Upper lobe of left lung (tissue), 6 donors: ENCODE results near the gene RUNX1. TPM values are rescaled to one million over a fixed set of nuclear protein-coding genes. Genes with fewer than 3 reads are reported as not detected.

ENCODE experiments used
- ATAC-seq, 2 donors: fragments of 200-7000 bp; cut with Tn5 transposase; one replicate each; pipeline ENCODE4 v1.9.1; 2022; ENCODE audit warnings: mild to moderate bottlenecking in 2 of 2, moderate library complexity in 2 of 2; ENCODE audit not compliant: low FRiP score in 2 of 2
- DNase-seq, 2 donors: peaks; one replicate each; pipeline ENCODE4 v3.0.0-alpha.2; 2019 to 2020
- H3K27ac ChIP-seq, 4 donors: fragments of 200-600 bp; sonication (generic); one replicate each; pipeline ENCODE4 v1.5.1; 2016 to 2019
- H3K27me3 ChIP-seq, 4 donors: fragments of 200-600 bp; sonication (generic); one replicate each; pipeline ENCODE4 v1.5.1; 2017 to 2019
- H3K36me3 ChIP-seq, 4 donors: fragments of 200-600 bp; sonication (generic); one replicate each; pipeline ENCODE4 v1.5.1; 2016 to 2019
- H3K4me1 ChIP-seq, 4 donors: fragments of 200-600 bp; sonication (generic); one replicate each; pipeline ENCODE4 v1.5.1; 2018 to 2019
- H3K4me3 ChIP-seq, 4 donors: fragments of 200-600 bp; sonication (generic); one replicate each; pipeline ENCODE4 v1.5.1; 2017 to 2019; ENCODE audit warnings: mild to moderate bottlenecking in 2 of 4, moderate library complexity in 1 of 4
- H3K9me3 ChIP-seq, 4 donors: fragments of 200-600 bp; sonication (generic); one replicate each; pipeline ENCODE4 v1.5.1; 2018 to 2019
- CTCF ChIP-seq, 6 experiments: fragments of 450-650 bp in 4 of 6; fragments of 200-600 bp in 2 of 6; sonication (generic) in 2 of 6; IDR thresholded peaks; one replicate each; pipeline ENCODE4 v1.5.1; 2016 to 2019; ENCODE audit warnings: antibody characterized with exemption in 6 of 6
- EP300 ChIP-seq, 4 donors: sonication (generic); formaldehyde crosslinking; IDR thresholded peaks; one replicate each; pipeline ENCODE4 v1.5.1; 2017; ENCODE audit warnings: antibody characterized with exemption in 4 of 4, control low read depth in 2 of 4
- POLR2A ChIP-seq, 4 donors: fragments of 450-650 bp; IDR thresholded peaks; one replicate each; pipeline ENCODE4 v1.5.1; 2016 to 2017; ENCODE audit warnings: antibody characterized with exemption in 4 of 4, mild to moderate bottlenecking in 2 of 4
- POLR2AphosphoS5 ChIP-seq, 2 donors: sonication (generic); formaldehyde crosslinking; IDR thresholded peaks; one replicate each; pipeline ENCODE4 v1.5.1; 2017; ENCODE audit warnings: antibody characterized with exemption in 2 of 2
- WGBS, 2 donors: methylation state at CpG; one replicate each; pipeline ENCODE4 v1.1.5; 2017 to 2018; 5-methylcytosine and 5-hydroxymethylcytosine counted together
- total RNA-seq, 6 donors: library from RNA; depleted of rRNA in 4 of 6; stranded (reverse); fragments of >200 nt in 4 of 6; gene quantifications; one replicate each; pipeline versions ENCODE4 v1.1.0 to v1.2.1, GENCODE V29; 2016 to 2021
- donor health status: DM: no; HTN: no; CAD: no; lungs with moderate emphysema.
- donor health status: DM: no; HTN: yes; CAD: no; lungs with severe emphysema.

RUNX1 gene
- total RNA-seq, 6 donors from 2014 or later, result 62.2 to 252 (median 98.2) TPM

- Histone ChIP-seq H3K9me3 (peaks cover 0 to 9% (median 7%) of the 10 kb centered on the region in 4 donors), H3K4me1 (no peaks in the 10 kb centered on the region), H3K27ac (no peak overlapping the region), H3K27me3 (no peaks in the 10 kb centered on the region), H3K36me3 (no peaks in the 10 kb centered on the region), H3K4me3 (no peak overlapping the region)
- ATAC-seq (no peak), DNase-seq (no peak)
- no peak for TF ChIP-seq EP300 (IDR thresholded peaks at IDR 0.05)
- no peak for TF ChIP-seq CTCF (IDR thresholded peaks at IDR 0.05)
- no peak for TF ChIP-seq POLR2AphosphoS5 (IDR thresholded peaks at IDR 0.05)
- TF ChIP-seq POLR2A (IDR thresholded peaks at IDR 0.05), result no peak
- 85 to 87% methylated on average over 2 of the region's 2 CpGs for WGBS, 2 donors
These were observed 148.7 kb downstream of the RUNX1 start for GRCh38 chr21:34900376-34900775.

- 89 to 96% methylated on average over 1 of the region's 1 CpG for WGBS, 2 donors
- no peak for TF ChIP-seq EP300 (IDR thresholded peaks at IDR 0.05)
- TF ChIP-seq POLR2A (IDR thresholded peaks at IDR 0.05), result no peak
- no peak for TF ChIP-seq POLR2AphosphoS5 (IDR thresholded peaks at IDR 0.05)
- no peak for TF ChIP-seq CTCF (IDR thresholded peaks at IDR 0.05)
- peaks cover 0 to 9% (median 7%) of the 10 kb centered on the region in 4 donors for H3K9me3 ChIP-seq
- no peaks in the 10 kb centered on the region for H3K4me1 ChIP-seq
- no peak overlapping the region for H3K4me3 ChIP-seq
- no peaks in the 10 kb centered on the region for H3K27me3 ChIP-seq
- no peak overlapping the region for H3K27ac ChIP-seq
- ATAC-seq, result no peak
- no peak for DNase-seq
- no peaks in the 10 kb centered on the region for H3K36me3 ChIP-seq
These were observed 149.3 kb downstream of the RUNX1 start for GRCh38 chr21:34899760-34900159.

DNA sequence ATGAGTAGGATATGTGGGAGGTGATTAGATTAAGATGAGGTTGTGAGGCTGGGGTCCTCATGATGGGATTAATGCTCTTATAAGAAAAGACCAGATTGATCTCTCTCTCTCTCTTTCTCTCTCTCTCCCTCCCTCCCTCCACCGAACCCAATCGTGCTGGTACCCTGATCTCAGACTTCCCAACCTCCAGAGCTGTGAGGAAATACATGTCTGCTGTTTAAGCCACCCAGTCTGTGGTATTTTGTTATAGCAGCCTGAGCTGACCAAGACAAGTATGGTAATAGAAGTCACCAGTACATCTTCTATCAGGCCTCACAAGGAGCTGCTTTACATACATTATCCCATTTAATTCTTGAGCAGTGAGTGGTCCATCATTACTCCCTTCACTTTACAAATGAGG is 149.8 kb downstream of the RUNX1 start:
- no peak for ATAC-seq
- TF ChIP-seq POLR2A (IDR thresholded peaks at IDR 0.05) (no peak), CTCF (IDR thresholded peaks at IDR 0.05) (no peak), POLR2AphosphoS5 (IDR thresholded peaks at IDR 0.05) (no peak), EP300 (IDR thresholded peaks at IDR 0.05) (no peak)
- H3K36me3 ChIP-seq, result no peaks in the 10 kb centered on the region
- H3K27me3 ChIP-seq, result no peaks in the 10 kb centered on the region
- H3K27ac ChIP-seq, result no peak overlapping the region
- DNase-seq, result no peak
- H3K4me3 ChIP-seq, result no peak overlapping the region
- peaks cover 0 to 9% (median 7%) of the 10 kb centered on the region in 4 donors for H3K9me3 ChIP-seq
- WGBS, 2 donors, result 93 to 94% methylated on average over 2 of the region's 2 CpGs
- H3K4me1 ChIP-seq, result no peaks in the 10 kb centered on the region

DNA sequence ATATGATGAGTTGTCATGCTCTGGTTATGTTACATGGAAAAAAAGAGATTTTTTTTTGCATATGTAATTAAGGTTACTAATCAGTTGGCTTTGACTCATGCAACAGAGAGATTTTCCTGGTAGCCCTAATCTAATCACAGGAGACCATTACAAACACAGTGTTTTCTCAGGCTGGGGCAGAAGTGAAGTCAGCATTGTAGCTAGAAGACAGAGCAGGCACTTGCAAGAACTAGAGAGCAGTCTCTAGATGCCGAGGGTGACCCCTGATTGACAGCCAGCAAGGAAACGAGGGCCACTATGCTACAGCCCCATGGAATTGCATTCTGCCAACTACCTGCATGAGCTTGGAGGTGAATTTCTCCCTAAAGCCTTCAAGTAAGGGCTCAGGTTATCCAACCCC is 151.3 kb downstream of the RUNX1 start:
- Histone ChIP-seq H3K4me3 (no peak overlapping the region), H3K27ac (no peak overlapping the region), H3K27me3 (no peaks in the 10 kb centered on the region), H3K9me3 (peaks cover 0 to 9% (median 7%) of the 10 kb centered on the region in 4 donors), H3K4me1 (no peaks in the 10 kb centered on the region), H3K36me3 (no peaks in the 10 kb centered on the region)
- DNase-seq (no peak), ATAC-seq (no peak)
- 70 to 100% methylated on average over 1 to 2 of the region's 2 CpGs for WGBS, 2 donors
- TF ChIP-seq EP300 (IDR thresholded peaks at IDR 0.05) (no peak), POLR2A (IDR thresholded peaks at IDR 0.05) (no peak), CTCF (IDR thresholded peaks at IDR 0.05) (no peak)

- WGBS, 2 donors, result 73 to 100% methylated on average over 1 of the region's 1 CpG
These were observed 154.7 kb downstream of the RUNX1 start for GRCh38 chr21:34894401-34894800.

More at GRCh38 chr21:34894401-34894800, 154.7 kb downstream of the RUNX1 start:
- Histone ChIP-seq H3K9me3 (peaks cover 0 to 9% (median 7%) of the 10 kb centered on the region in 4 donors), H3K4me3 (no peak overlapping the region), H3K36me3 (no peaks in the 10 kb centered on the region), H3K4me1 (peaks cover 9 to 27% (median 16%) of the 10 kb centered on the region in 4 donors), H3K27me3 (peaks cover 0 to 7% (median 5%) of the 10 kb centered on the region in 4 donors), H3K27ac (no peak overlapping the region)
- ATAC-seq, result no peak
- DNase-seq, result no peak
- TF ChIP-seq POLR2A (IDR thresholded peaks at IDR 0.05) (no peak), CTCF (IDR thresholded peaks at IDR 0.05) (no peak), EP300 (IDR thresholded peaks at IDR 0.05) (no peak), POLR2AphosphoS5 (IDR thresholded peaks at IDR 0.05) (no peak)
